Right lobe of liver (tissue), 4 donors: ENCODE results near the gene LILRB1.

ENCODE experiments used
- CTCF ChIP-seq, 4 donors: fragments of 200-600 bp in 3 of 4; fragments of 450-650 bp in 1 of 4; IDR thresholded peaks; one replicate each; pipeline versions ENCODE4 v1.5.1 to v1.8.0; 2016 to 2022; ENCODE audit warnings: antibody characterized with exemption in 4 of 4, mild to moderate bottlenecking in 2 of 4
- POLR2A ChIP-seq: fragments of 450-650 bp; IDR thresholded peaks from one replicate; pipeline ENCODE4 v1.6.1; 2017; ENCODE audit warnings: antibody characterized with exemption, mild to moderate bottlenecking
- donor health status: DM: no; HTN: no; CAD: no.
- donor health status: DM: no; HTN: no; CAD: no.
- donor health status: DM: no; HTN: yes; CAD: no.

DNA sequence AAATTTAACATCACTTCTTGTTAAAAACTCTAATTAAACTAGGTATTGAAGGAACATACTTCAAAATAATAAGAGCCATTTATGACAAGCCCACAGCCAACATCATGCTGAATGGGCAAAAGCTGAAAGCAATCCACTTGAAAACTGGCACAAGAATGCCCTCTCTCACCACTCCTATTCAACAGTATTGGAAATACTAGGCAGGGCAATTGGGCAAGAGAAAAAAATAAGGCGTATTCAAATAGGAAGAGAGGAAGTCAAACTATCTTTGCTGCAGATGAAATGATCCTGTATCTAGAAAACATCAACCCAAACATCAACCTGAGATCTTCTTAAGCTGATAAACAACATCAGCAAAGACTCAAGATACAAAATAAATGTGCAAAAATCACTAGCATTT, 15.6 kb upstream of the LILRB1 start:
- TF ChIP-seq CTCF (IDR thresholded peaks at IDR 0.05) (no peak), POLR2A (no peak)
